Measurements from ENCODE around the gene BCL2L14. TPM values are rescaled to one million over a fixed set of nuclear protein-coding genes. Genes with fewer than 3 reads are reported as not detected.

BCL2L14 gene
- total and polyA plus RNA-seq, 2 of the 13 experiments (the other 11 are each of a cell fraction or from before 2014, with no cell fraction given): 0.11 TPM; not detected in 1

- TF ChIP-seq FOXA1 (IDR thresholded peaks at IDR 0.05) (no peak), FOXA1 (CRISPR knock-in tag; IDR thresholded peaks at IDR 0.05) (0 out of 2 replicates have a peak, but pooled peaks have one; percentile 12), DBP (CRISPR knock-in tag; IDR thresholded peaks at IDR 0.05; ENCODE audit: not compliant biosample characterization) (no peak), SMAD3 (CRISPR knock-in tag; IDR thresholded peaks at IDR 0.05) (no peak), BCL6 (CRISPR knock-in tag; IDR thresholded peaks at IDR 0.05) (peak; percentile 65; the same call in 1 of the 2 replicates), GATAD2A (CRISPR knock-in tag; IDR thresholded peaks at IDR 0.05) (0 out of 2 replicates have a peak, but pooled peaks have one; percentile 21), NAIF1 (CRISPR knock-in tag; IDR thresholded peaks at IDR 0.05; ENCODE audit: borderline replicate concordance) (no peak), ZNF317 (CRISPR knock-in tag; IDR thresholded peaks at IDR 0.05) (peak; percentile 87), SOX13 (IDR thresholded peaks at IDR 0.05) (no peak), SOX13 (CRISPR knock-in tag; conservative IDR thresholded peaks at IDR 0.05 in 1 of 2, IDR thresholded peaks at IDR 0.05 in 1 of 2) (peak in 1 of 2 experiments; percentile 34; a peak in 1 of 4 replicates), SIX1 (CRISPR knock-in tag; IDR thresholded peaks at IDR 0.05; ENCODE audit: borderline replicate concordance) (no peak), ARID4A (CRISPR knock-in tag; IDR thresholded peaks at IDR 0.05; ENCODE audit: borderline replicate concordance) (no peak)
These were observed 15.7 kb upstream of the BCL2L14 start (continued) for GRCh38 chr12:12054993-12055392.
